ENCODE data around the gene SPEN.

SPEN gene

GRCh38 chr1:15937706-15938168 lies 90.2 kb downstream of the SPEN start:
- DNase-seq = no peak

- no peak for DNase-seq
Measured at GRCh38 chr1:15938628-15939161, 91.2 kb downstream of the SPEN start.

GRCh38 chr1:15939181-15940109 lies 91.9 kb downstream of the SPEN start:
- DNase-seq = no peak

- DNase-seq = no peak
Measured at GRCh38 chr1:15940110-15941043, 92.9 kb downstream of the SPEN start.

GRCh38 chr1:15941044-15941840 lies 93.7 kb downstream of the SPEN start:
- DNase-seq = no peak

GRCh38 chr1:15941899-15942660 lies 94.6 kb downstream of the SPEN start:
- DNase-seq = no peak

- DNase-seq = no peak
Measured at GRCh38 chr1:15942661-15943327, 95.3 kb downstream of the SPEN start.

GRCh38 chr1:15943328-15943991 lies 96.0 kb downstream of the SPEN start:
- DNase-seq = no peak

GRCh38 chr1:15943992-15944307 lies 96.4 kb downstream of the SPEN start:
- no peak for DNase-seq

- no peak for DNase-seq
Measured at GRCh38 chr1:15944308-15945010, 97.0 kb downstream of the SPEN start.

- DNase-seq = no peak
Measured at GRCh38 chr1:15945011-15945831, 97.7 kb downstream of the SPEN start.

GRCh38 chr1:15945832-15946448 lies 98.4 kb downstream of the SPEN start:
- no peak for DNase-seq

- no peak for DNase-seq
Measured at GRCh38 chr1:15946571-15947381, 99.3 kb downstream of the SPEN start.

- DNase-seq = no peak
Measured at GRCh38 chr1:15947382-15948090, 100.0 kb downstream of the SPEN start.

- DNase-seq = no peak
Measured at GRCh38 chr1:15948091-15948591, 100.6 kb downstream of the SPEN start.

GRCh38 chr1:15948595-15949452 lies 101.3 kb downstream of the SPEN start:
- DNase-seq = no peak

Measured in NCI-H446 treated with DMSO at 0.1 percent for 48 hours (cell line).